ENCODE results near the gene PLEKHH1.

PLEKHH1 gene

GRCh38 chr14:67599698-67600561 lies 66.8 kb downstream of the PLEKHH1 start, which contains the start of gene PIGH (continued):
- TF ChIP-seq ZNF18 (tag by site-specific recombination; IDR thresholded peaks at IDR 0.05) (no peak), ZNF623 (tag by site-specific recombination; IDR thresholded peaks at IDR 0.05) (no peak), ZNF311 (tag by site-specific recombination; IDR thresholded peaks at IDR 0.05; ENCODE audit: borderline replicate concordance) (no peak), HOXA7 (CRISPR knock-in tag; IDR thresholded peaks at IDR 0.05; ENCODE audit: borderline replicate concordance) (no peak), ZNF785 (tag by site-specific recombination; IDR thresholded peaks at IDR 0.05) (no peak), ZNF350 (tag by site-specific recombination; IDR thresholded peaks at IDR 0.05) (no peak), GLIS2 (tag by site-specific recombination; IDR thresholded peaks at IDR 0.05) (peak; percentile 66), ZNF555 (tag by site-specific recombination; conservative IDR thresholded peaks at IDR 0.05) (no peak), SP7 (tag by site-specific recombination; IDR thresholded peaks at IDR 0.05) (peak; percentile 51; the same call in 1 of the 2 replicates), ZNF133 (tag by site-specific recombination; IDR thresholded peaks at IDR 0.05) (no peak), ZNF175 (tag by site-specific recombination; IDR thresholded peaks at IDR 0.05) (no peak), ZNF692 (tag by site-specific recombination; IDR thresholded peaks at IDR 0.05) (0 out of 2 replicates have a peak, but pooled peaks have one; percentile 28), SALL2 (tag by site-specific recombination; IDR thresholded peaks at IDR 0.05; ENCODE audit: borderline replicate concordance) (no peak), ZNF521 (tag by site-specific recombination; IDR thresholded peaks at IDR 0.05) (no peak), ZNF366 (tag by site-specific recombination; conservative IDR thresholded peaks at IDR 0.05) (no peak), YY1 (tag by site-specific recombination; IDR thresholded peaks at IDR 0.05) (0 out of 2 replicates have a peak, but pooled peaks have one; percentile 19), ZNF658 (tag by site-specific recombination; IDR thresholded peaks at IDR 0.05) (no peak), REPIN1 (tag by site-specific recombination; IDR thresholded peaks at IDR 0.05; ENCODE audit: low read depth) (no peak), KLF8 (tag by site-specific recombination; IDR thresholded peaks at IDR 0.05) (peak; percentile 43; the same call in 1 of the 2 replicates), ZNF140 (tag by site-specific recombination; IDR thresholded peaks at IDR 0.05) (no peak), ZFP3 (tag by site-specific recombination; IDR thresholded peaks at IDR 0.05; ENCODE audit: low read depth) (no peak), ZNF202 (tag by site-specific recombination; IDR thresholded peaks at IDR 0.05; ENCODE audit: borderline replicate concordance) (no peak), SETDB1 (IDR thresholded peaks at IDR 0.05; ENCODE audit: insufficient read length, low read length) (no peak), ZNF585B (tag by site-specific recombination; IDR thresholded peaks at IDR 0.05) (no peak), ZNF266 (tag by site-specific recombination; IDR thresholded peaks at IDR 0.05; ENCODE audit: low read depth) (no peak), ZNF76 (tag by site-specific recombination; IDR thresholded peaks at IDR 0.05; ENCODE audit: borderline replicate concordance, low read depth) (peak; percentile 22; the same call in 1 of the 2 replicates), ZNF16 (tag by site-specific recombination; IDR thresholded peaks at IDR 0.05; ENCODE audit: low read depth) (no peak), SP2 (tag by site-specific recombination; IDR thresholded peaks at IDR 0.05) (peak; percentile 79), OVOL3 (tag by site-specific recombination; IDR thresholded peaks at IDR 0.05) (no peak), ZNF223 (tag by site-specific recombination; IDR thresholded peaks at IDR 0.05) (no peak), SP3 (tag by site-specific recombination; IDR thresholded peaks at IDR 0.05) (peak; percentile 78), TCF7L2 (IDR thresholded peaks at IDR 0.05; ENCODE audit: borderline replicate concordance, low read depth, low read length) (no peak), ZNF664 (tag by site-specific recombination; IDR thresholded peaks at IDR 0.05) (no peak), ZBTB8A (tag by site-specific recombination; IDR thresholded peaks at IDR 0.05) (no peak), ZNF600 (tag by site-specific recombination; IDR thresholded peaks at IDR 0.05) (peak; percentile 83), ZNF48 (tag by site-specific recombination; IDR thresholded peaks at IDR 0.05) (no peak), PRDM4 (tag by site-specific recombination; IDR thresholded peaks at IDR 0.05) (no peak), ZNF670 (tag by site-specific recombination; IDR thresholded peaks at IDR 0.05; ENCODE audit: low read depth) (no peak)
